Fibroblast of upper back skin (primary cell): Measurements from ENCODE around the gene ACTRT2.

Source experiments
- DNase-seq: peaks from one replicate; pipeline ENCODE4 v3.0.0-alpha.2; 2013

Gene ACTRT2

GRCh38 chr1:3033040-3033789 is 11.9 kb downstream of the ACTRT2 start:
- DNase-seq, result no peak

GRCh38 chr1:3033790-3034090 is 12.5 kb downstream of the ACTRT2 start:
- no peak for DNase-seq

- no peak for DNase-seq
Measured at GRCh38 chr1:3034162-3034561, 12.9 kb downstream of the ACTRT2 start.

- DNase-seq, result no peak
Measured at GRCh38 chr1:3034728-3035562, 13.7 kb downstream of the ACTRT2 start.

GRCh38 chr1:3035563-3036446 is 14.5 kb downstream of the ACTRT2 start:
- DNase-seq, result no peak

- DNase-seq, result no peak
Measured at GRCh38 chr1:3036447-3037280, 15.4 kb downstream of the ACTRT2 start.

- no peak for DNase-seq
Measured at GRCh38 chr1:3037281-3038040, 16.2 kb downstream of the ACTRT2 start.

- no peak for DNase-seq
Measured at GRCh38 chr1:3038113-3038551, 16.9 kb downstream of the ACTRT2 start.

- no peak for DNase-seq
Measured at GRCh38 chr1:3038571-3039181, 17.4 kb downstream of the ACTRT2 start.

GRCh38 chr1:3040004-3040403 is 18.7 kb downstream of the ACTRT2 start:
- no peak for DNase-seq

- no peak for DNase-seq
Measured at GRCh38 chr1:3042481-3042880, 21.2 kb downstream of the ACTRT2 start.

- DNase-seq, result no peak
Measured at GRCh38 chr1:3049164-3049563, 27.9 kb downstream of the ACTRT2 start.

GRCh38 chr1:3049905-3050304 is 28.6 kb downstream of the ACTRT2 start:
- DNase-seq, result no peak

GRCh38 chr1:3050603-3051002 is 29.3 kb downstream of the ACTRT2 start:
- DNase-seq, result no peak

- DNase-seq, result no peak
Measured at GRCh38 chr1:3051270-3052268, 30.3 kb downstream of the ACTRT2 start.

- no peak for DNase-seq
Measured at GRCh38 chr1:3052501-3052900, 31.2 kb downstream of the ACTRT2 start.

GRCh38 chr1:3053366-3053980 is 32.2 kb downstream of the ACTRT2 start:
- DNase-seq, result no peak

- no peak for DNase-seq
Measured at GRCh38 chr1:3053986-3054385, 32.7 kb downstream of the ACTRT2 start.

- no peak for DNase-seq
Measured at GRCh38 chr1:3054474-3054873, 33.2 kb downstream of the ACTRT2 start.
